ENCODE data around the gene CALML6.

DNA sequence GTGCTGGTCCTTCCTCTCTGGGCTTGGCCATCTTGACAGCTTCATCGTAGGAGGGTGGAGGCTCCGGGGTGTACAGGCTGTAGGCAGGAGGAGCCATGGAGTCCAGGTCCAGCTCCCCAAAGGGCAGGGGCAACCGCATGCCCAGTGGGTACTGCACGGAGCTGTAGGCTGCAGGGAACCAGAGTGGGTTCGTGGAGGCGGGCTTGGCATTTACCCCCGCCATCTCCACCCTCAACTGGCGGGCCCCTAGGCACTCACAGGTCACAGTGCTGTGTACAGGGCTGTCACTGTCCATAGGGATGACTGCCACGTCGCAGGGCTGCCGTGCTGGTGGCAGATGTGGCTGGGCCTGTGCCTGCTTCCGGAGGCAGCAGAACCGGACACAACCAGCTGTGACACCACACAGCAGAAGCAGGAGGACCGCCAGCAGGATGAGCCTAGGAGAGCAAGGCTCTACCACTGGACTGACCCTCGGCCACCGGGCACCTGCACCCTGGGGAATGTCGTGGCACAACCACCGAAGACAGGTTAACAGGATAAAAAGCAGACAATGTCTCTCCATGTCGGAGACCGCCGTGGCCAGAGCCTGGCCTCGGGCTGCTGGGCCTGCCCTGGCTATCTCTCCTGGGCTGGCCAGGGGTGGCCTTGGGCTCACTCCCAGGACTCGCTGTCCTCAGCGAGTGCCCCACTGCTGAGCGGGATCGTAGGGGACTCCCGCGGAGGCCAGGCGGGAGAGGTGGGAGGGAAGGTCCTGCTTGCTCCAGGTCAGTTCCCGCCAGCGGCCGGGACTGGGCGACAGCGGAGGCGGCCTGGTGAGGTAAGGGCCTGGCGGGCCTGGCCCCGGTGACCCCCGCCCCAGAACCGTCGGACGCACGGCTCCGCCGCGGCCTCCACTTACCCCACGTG is 3.2 kb downstream of the CALML6 start:
- TF ChIP-seq CTCF (IDR thresholded peaks at IDR 0.05; ENCODE audit: insufficient read depth, low read length, poor library complexity, severe bottlenecking) = no peak
- no peak for TF ChIP-seq EZH2phosphoT487 (conservative IDR thresholded peaks at IDR 0.05; ENCODE audit: low read length)
